Measurements from ENCODE around the gene CCDC40. TPM values are rescaled to one million over a fixed set of nuclear protein-coding genes. Genes with fewer than 3 reads are reported as not detected.

The CCDC40 gene
- 3.2 and 6.9 TPM in 2 replicates for total RNA-seq

- no peak for TF ChIP-seq CTCF (IDR thresholded peaks at IDR 0.05; ENCODE audit: insufficient read depth, low read depth, low read length)
- H3K4me3 ChIP-seq (ENCODE audit: low read depth, low read length) = peak within 1 kb of the TSS; percentile 93
- peak; percentile 73 for DNase-seq (ENCODE audit: low read depth)
These were observed at the start of gene CCDC40 for GRCh38 chr17:80035937-80036714. Gene CCDC40, plus strand, starts transcription at chr17:80036642. Its CDS starts 21 bp downstream, at chr17:80036663.

GRCh38 chr17:79987187-79987934 lies 49.1 kb upstream of the CCDC40 start:
- DNase-seq (ENCODE audit: low read depth) = peak; percentile 43
- TF ChIP-seq CTCF (IDR thresholded peaks at IDR 0.05; ENCODE audit: insufficient read depth, low read depth, low read length) = no peak
- peak overlapping the region; percentile 13 for H3K4me3 ChIP-seq (ENCODE audit: low read depth, low read length)

- peak overlapping the region; percentile 13 for H3K4me3 ChIP-seq (ENCODE audit: low read depth, low read length)
- no peak for TF ChIP-seq CTCF (IDR thresholded peaks at IDR 0.05; ENCODE audit: insufficient read depth, low read depth, low read length)
These were observed 48.6 kb upstream of the CCDC40 start for GRCh38 chr17:79987935-79988184.

GRCh38 chr17:79988185-79988971 lies 48.1 kb upstream of the CCDC40 start:
- peak; percentile 91 for DNase-seq (ENCODE audit: low read depth)
- peak overlapping the region; percentile 13 for H3K4me3 ChIP-seq (ENCODE audit: low read depth, low read length)
- TF ChIP-seq CTCF (IDR thresholded peaks at IDR 0.05; ENCODE audit: insufficient read depth, low read depth, low read length) = no peak

More at GRCh38 chr17:79987935-79988184, 48.6 kb upstream of the CCDC40 start:
- no peak for DNase-seq (ENCODE audit: low read depth)

GRCh38 chr17:79989106-79989835 lies 47.2 kb upstream of the CCDC40 start:
- TF ChIP-seq CTCF (IDR thresholded peaks at IDR 0.05; ENCODE audit: insufficient read depth, low read depth, low read length) = no peak
- H3K4me3 ChIP-seq (ENCODE audit: low read depth, low read length) = no peak overlapping the region
- no peak for DNase-seq (ENCODE audit: low read depth)

GRCh38 chr17:79990051-79990592 lies 46.3 kb upstream of the CCDC40 start:
- TF ChIP-seq CTCF (IDR thresholded peaks at IDR 0.05; ENCODE audit: insufficient read depth, low read depth, low read length) = no peak
- peak; percentile 46 for DNase-seq (ENCODE audit: low read depth)
- no peak overlapping the region for H3K4me3 ChIP-seq (ENCODE audit: low read depth, low read length)

All from fibroblast of villous mesenchyme (primary cell).